HepG2 (cell line): Measurements from ENCODE around the gene KIAA2012. TPM values are rescaled to one million over a fixed set of nuclear protein-coding genes. Genes with fewer than 3 reads are reported as not detected.
A peak's percentile ranks its signal among the peaks of the same experiment; 100 is the strongest.

ENCODE experiments used
- ATAC-seq: fragments of 200-7000 bp; cut with Tn5 transposase; 3 replicates; pipeline ENCODE4 v1.9.1; 2020; ENCODE audit warnings: mild to moderate bottlenecking, moderate library complexity
- BruUV-seq: library from RNA; stranded (reverse); fragments of 400-500 nt; replicated peaks from 2 replicates; lab custom pipeline; 2021; lab: Mats Ljungman, UMichigan
- CTCF ChIA-PET: fragments of 300-600 bp; formaldehyde crosslinking; extraction: SDS; loops from one replicate; lab custom pipeline; 2021; ENCODE audit warnings: low total read pairs, inconsistent platforms, low intra/inter-chr PET ratio; lab: Yijun Ruan, JAX
- POLR2A ChIA-PET: fragments of 350-600 bp; sonication (Branson Sonifier 250); formaldehyde crosslinking; loops from one replicate; lab custom pipeline; 2020; ENCODE audit warnings: antibody characterized with exemption, inconsistent platforms; lab: Yijun Ruan, JAX
- DNase-seq: peaks from one replicate; pipeline ENCODE4 v3.0.0-alpha.2; 2015; ENCODE audit warnings: low spot score
- FAIRE-seq: peaks from 3 replicates; lab custom pipeline; 2011; peaks lifted over from hg19 to GRCh38; lab: Jason Lieb, UNC
- H2AFZ ChIP-seq: one replicate; pipeline ENCODE4 v1.6.1; 2011; ENCODE audit warnings: low read length, inconsistent platforms
- H3K27ac ChIP-seq: fragments of 300-600 bp; 3 replicates; pipeline ENCODE4 v1.8.0; 2011; ENCODE audit warnings: mixed run types, mild to moderate bottlenecking, mixed read lengths, low read length, inconsistent platforms; ENCODE audit not compliant: insufficient read depth; ENCODE audit errors: extremely low read length
- H3K27me3 ChIP-seq, 2 experiments: fragments of 200-600 bp in 1 of 2; 2 replicates in 1 of 2; 3 replicates in 1 of 2; pipeline versions ENCODE4 v1.6.0 to v1.8.0; 2011; ENCODE audit warnings: low read length in 2 of 2, mild to moderate bottlenecking in 2 of 2, moderate library complexity in 2 of 2, inconsistent platforms in 1 of 2; ENCODE audit not compliant: insufficient read depth in 2 of 2, control insufficient read depth in 1 of 2
- H3K36me3 ChIP-seq, 2 experiments: fragments of 200-600 bp in 1 of 2; replicated peaks in 1 of 2; 2 replicates in 1 of 2; 3 replicates in 1 of 2; pipeline versions ENCODE4 v1.5.1 to v1.8.0; 2011; ENCODE audit warnings: low read length in 2 of 2, inconsistent platforms in 1 of 2; ENCODE audit not compliant: insufficient read depth in 2 of 2, control insufficient read depth in 1 of 2
- H3K4me1 ChIP-seq: 2 replicates; pipeline ENCODE4 v1.5.1; 2012; ENCODE audit warnings: low read length, inconsistent platforms; ENCODE audit not compliant: insufficient read depth
- H3K4me2 ChIP-seq: 2 replicates; pipeline ENCODE4 v1.6.0; 2011; ENCODE audit warnings: low read depth, low read length, inconsistent platforms
- H3K4me3 ChIP-seq, 3 experiments: fragments of 200-600 bp in 1 of 3; sonication (generic), shearing (Covaris generic) in 1 of 3; replicated peaks in 1 of 3; 2 replicates each; pipeline ENCODE4 v1.5.1; 2011 to 2016; ENCODE audit warnings: low read length in 3 of 3, inconsistent platforms in 2 of 3, low read depth in 2 of 3, mild to moderate bottlenecking in 2 of 3, control low read depth in 1 of 3, mixed read lengths in 1 of 3; ENCODE audit not compliant: insufficient read depth in 1 of 3
- H3K79me2 ChIP-seq: one replicate; pipeline ENCODE4 v1.6.1; 2011; ENCODE audit warnings: low read length, inconsistent platforms; ENCODE audit not compliant: insufficient read depth
- H3K9ac ChIP-seq: 2 replicates; pipeline ENCODE4 v1.6.0; 2011; ENCODE audit warnings: mild to moderate bottlenecking, low read depth, low read length, inconsistent platforms; ENCODE audit not compliant: insufficient read depth
- H3K9me3 ChIP-seq: 2 replicates; pipeline ENCODE4 v1.5.1; 2012; ENCODE audit warnings: mild to moderate bottlenecking, low read length
- H4K20me1 ChIP-seq: 2 replicates; pipeline ENCODE4 v1.6.0; 2011; ENCODE audit warnings: inconsistent platforms, mild to moderate bottlenecking, low read length, moderate library complexity; ENCODE audit not compliant: insufficient read depth
- ATF2 ChIP-seq: sonication (generic); formaldehyde crosslinking; IDR thresholded peaks from 2 replicates; pipeline ENCODE4 v1.4.0; 2020; ENCODE audit warnings: missing genetic modification reagents
- ATF7 ChIP-seq, 2 experiments: fragments of 450-650 bp in 1 of 2; sonication (generic) in 1 of 2; formaldehyde crosslinking in 1 of 2; IDR thresholded peaks; 2 replicates each; pipeline versions ENCODE4 v1.4.0 to v1.6.1; 2016 to 2020; ENCODE audit warnings: antibody characterized with exemption in 1 of 2, mild to moderate bottlenecking in 1 of 2, missing genetic modification reagents in 1 of 2
- CAMTA2 ChIP-seq: sonication (generic); formaldehyde crosslinking; IDR thresholded peaks from 2 replicates; pipeline ENCODE4 v1.4.0; 2020; ENCODE audit warnings: mild to moderate bottlenecking, missing genetic modification reagents, borderline replicate concordance
- HDAC2 ChIP-seq: sonication (generic); formaldehyde crosslinking; IDR thresholded peaks from 2 replicates; pipeline ENCODE4 v1.4.0; 2020; ENCODE audit warnings: missing genetic modification reagents
- HNRNPL ChIP-seq: fragments of 200-400 bp; formaldehyde crosslinking; IDR thresholded peaks from 2 replicates; pipeline ENCODE4 v1.6.1; 2017; ENCODE audit warnings: mild to moderate bottlenecking, low read depth, low read length
- IRF1 ChIP-seq: sonication (generic); formaldehyde crosslinking; IDR thresholded peaks from 2 replicates; pipeline ENCODE4 v1.4.0; 2020; ENCODE audit warnings: low read depth, mild to moderate bottlenecking, missing genetic modification reagents
- ISL2 ChIP-seq: sonication (generic); formaldehyde crosslinking; IDR thresholded peaks from 2 replicates; pipeline ENCODE4 v1.5.0; 2020; ENCODE audit warnings: missing genetic modification reagents
- KDM4B ChIP-seq: sonication (generic); formaldehyde crosslinking; IDR thresholded peaks from 2 replicates; pipeline ENCODE4 v1.4.0; 2020; ENCODE audit warnings: missing genetic modification reagents
- MAX ChIP-seq: IDR thresholded peaks from 2 replicates; pipeline ENCODE4 v1.6.1; 2012; ENCODE audit warnings: inconsistent platforms
- NR2C2 ChIP-seq: sonication (generic); formaldehyde crosslinking; IDR thresholded peaks from 2 replicates; pipeline ENCODE4 v1.4.0; 2020; ENCODE audit warnings: missing genetic modification reagents, mild to moderate bottlenecking, moderate library complexity, borderline replicate concordance
- SRF ChIP-seq: IDR thresholded peaks from 2 replicates; pipeline ENCODE4 v1.6.1; 2011; ENCODE audit warnings: mild to moderate bottlenecking, low read depth, low read length, moderate library complexity
- TARDBP ChIP-seq: sonication (generic); formaldehyde crosslinking; IDR thresholded peaks from 2 replicates; pipeline ENCODE4 v1.8.0; 2022; ENCODE audit warnings: mild to moderate bottlenecking, missing genetic modification reagents
- ZBTB20 ChIP-seq: sonication (generic); formaldehyde crosslinking; IDR thresholded peaks from 2 replicates; pipeline ENCODE4 v1.8.1; 2023; ENCODE audit warnings: missing genetic modification reagents, low read depth, mild to moderate bottlenecking, borderline replicate concordance
- ZBTB39 ChIP-seq: sonication (generic); formaldehyde crosslinking; IDR thresholded peaks from 2 replicates; pipeline ENCODE4 v1.5.0; 2020; ENCODE audit warnings: missing genetic modification reagents
- ZC3H13 ChIP-seq: sonication (generic); formaldehyde crosslinking; IDR thresholded peaks from 2 replicates; pipeline ENCODE4 v1.8.1; 2023; ENCODE audit warnings: mild to moderate bottlenecking, missing genetic modification reagents, moderate library complexity
- ZNF775 ChIP-seq: sonication (generic); formaldehyde crosslinking; IDR thresholded peaks from 2 replicates; pipeline ENCODE4 v1.4.0; 2020; ENCODE audit warnings: missing genetic modification reagents, mild to moderate bottlenecking, moderate library complexity, borderline replicate concordance
- WGBS: methylation state at CpG from one replicate; pipeline ENCODE4 v1.1.6; 2017; ENCODE audit warnings: low lambda C conversion rate; 5-methylcytosine and 5-hydroxymethylcytosine counted together
- in situ Hi-C: cut with HindIII; loops from 2 replicates; pipeline ENCODE4 v1.10.0; 2017; ENCODE audit warnings: low pct_unique_long_range_greater_than_20kb; ENCODE audit not compliant: extremely low pct_ligation_motif_present
- intact Hi-C: fragments of 100-400 bp; cut with micrococcal nuclease; formaldehyde crosslinking; loops from one replicate; pipeline ENCODE4 v1.10.0; 2022; ENCODE audit not compliant: unreplicated experiment
- polyA plus RNA-seq, 8 experiments: library from polyadenylated mRNA; depleted of rRNA in 3 of 8; stranded (reverse) in 7 of 8; unstranded in 1 of 8; fragments of >200 nt; fragmentation: Illumina TruSeq in 4 of 8; extraction: Trizol in 4 of 8; gene quantifications; 2 replicates each; pipeline versions ENCODE4 v1.2.1 to v1.2.3, GENCODE V29; 2011 to 2016; ENCODE audit warnings: low read depth in 4 of 8, missing spikeins in 1 of 8, mixed read lengths in 1 of 8; ENCODE audit not compliant: insufficient read depth in 1 of 8
- total RNA-seq, 5 experiments: library from RNA; depleted of rRNA; stranded (reverse); fragments of >200 nt; fragmentation: Illumina TruSeq; extraction: Trizol; gene quantifications; 2 replicates each; pipeline ENCODE4 v1.2.3, GENCODE V29; 2016; ENCODE audit warnings: low read depth in 1 of 5

The KIAA2012 gene
- total and polyA plus RNA-seq, 2 of the 13 experiments (the other 11 are each of a cell fraction or from before 2014, with no cell fraction given), result not detected

GRCh38 chr2:202035089-202035940, 37.7 kb upstream of the KIAA2012 start:
- ChIA-PET CTCF (no interaction called here), POLR2A (no interaction called here)
- no peak for TF ChIP-seq ZBTB20 (CRISPR knock-in tag)
- TF ChIP-seq NR2C2 (CRISPR knock-in tag), result no peak
- no peak for TF ChIP-seq ZNF775
- 0 out of 2 replicates have a peak, but pooled peaks have one; percentile 5 for TF ChIP-seq ZBTB39
- TF ChIP-seq ZC3H13 (CRISPR knock-in tag), result peak; percentile 55; the same call in 1 of the 2 replicates
- TF ChIP-seq MAX, result no peak
- TF ChIP-seq ATF2 (CRISPR knock-in tag), result no peak
- TF ChIP-seq TARDBP, result no peak
- no peak for TF ChIP-seq ATF7 (IDR thresholded peaks at IDR 0.05)
- no peak for TF ChIP-seq ATF7 (CRISPR knock-in tag; IDR thresholded peaks at IDR 0.05)
- TF ChIP-seq ISL2, result no peak
- TF ChIP-seq IRF1 (CRISPR knock-in tag), result no peak
- TF ChIP-seq CAMTA2 (CRISPR knock-in tag), result no peak
- no peak for TF ChIP-seq HDAC2
- 0 out of 2 replicates have a peak, but pooled peaks have one; percentile 10 for TF ChIP-seq HNRNPL
- TF ChIP-seq SRF, result no peak
- TF ChIP-seq KDM4B, result no peak
- H2AFZ ChIP-seq, result no peak overlapping the region
- no peaks in the 10 kb centered on the region for H3K9me3 ChIP-seq
- H4K20me1 ChIP-seq, result no peaks in the 10 kb centered on the region
- 95% methylated on average over 77 of the region's 78 CpGs for WGBS
- in situ Hi-C loops (no loop called here), intact Hi-C loops (no loop called here)
- no peak for ATAC-seq
- BruUV-seq, result no TSS peak
- no peaks in the 10 kb centered on the region for H3K36me3 ChIP-seq
- peaks cover 2 to 51% of the 10 kb centered on the region in 2 experiments; a peak in 4 of 5 replicates for H3K27me3 ChIP-seq
- no peak for FAIRE-seq
- peaks cover 27% of the 10 kb centered on the region for H3K4me1 ChIP-seq
- H3K27ac ChIP-seq, result no peak overlapping the region
- DNase-seq, result no peak
- no peaks in the 10 kb centered on the region for H3K79me2 ChIP-seq
- H3K4me3 ChIP-seq, result peak overlapping the region in 1 of 3 experiments; percentile 77; a peak in 1 of 6 replicates
- H3K9ac ChIP-seq, result no peak overlapping the region
- H3K4me2 ChIP-seq, result no peak overlapping the region
